Peyer's patch (tissue), 4 donors: ENCODE measurements around the gene NPNT. TPM values are rescaled to one million over a fixed set of nuclear protein-coding genes. Genes with fewer than 3 reads are reported as not detected.
A peak's percentile ranks its signal among the peaks of the same experiment; 100 is the strongest.

Experiments used
- DNase-seq, 3 donors: peaks; one replicate each; pipeline ENCODE4 v3.0.0-alpha.2; 2017 to 2019
- H3K27ac ChIP-seq, 4 donors: fragments of 200-600 bp; sonication (generic); one replicate each; pipeline ENCODE4 v1.5.1; 2016 to 2019
- H3K27me3 ChIP-seq, 2 donors: fragments of 200-600 bp; sonication (generic); one replicate each; pipeline ENCODE4 v1.5.1; 2019
- H3K36me3 ChIP-seq, 3 donors: fragments of 200-600 bp; sonication (generic); one replicate each; pipeline ENCODE4 v1.5.1; 2016 to 2019
- H3K4me1 ChIP-seq, 4 donors: fragments of 200-600 bp; sonication (generic); one replicate each; pipeline ENCODE4 v1.5.1; 2016 to 2019
- H3K4me3 ChIP-seq, 4 donors: fragments of 200-600 bp; sonication (generic); 1 replicate in 3 of 4; 2 replicates in 1 of 4; pipeline ENCODE4 v1.5.1; 2016 to 2019; ENCODE audit warnings: mild to moderate bottlenecking in 1 of 4
- H3K9me3 ChIP-seq, 4 donors: fragments of 200-600 bp; sonication (generic); one replicate each; pipeline ENCODE4 v1.5.1; 2016 to 2019; ENCODE audit warnings: mild to moderate bottlenecking in 1 of 4
- POLR2A ChIP-seq, 2 donors: fragments of 450-650 bp; IDR thresholded peaks; one replicate each; pipeline ENCODE4 v1.5.1; 2017; ENCODE audit warnings: antibody characterized with exemption in 2 of 2, mild to moderate bottlenecking in 2 of 2, moderate library complexity in 2 of 2
- total RNA-seq, 4 donors: library from RNA; depleted of rRNA; stranded (reverse); fragments of >200 nt; gene quantifications; one replicate each; pipeline ENCODE4 v1.1.0, GENCODE V29; 2016
- TF ChIP-seq, protein P1 (sequence below), 6 experiments: fragments of 450-650 bp in 4 of 6; fragments of 200-600 bp in 2 of 6; sonication (generic) in 1 of 6; IDR thresholded peaks; one replicate each; pipeline ENCODE4 v1.5.1; 2017 to 2019; ENCODE audit warnings: antibody characterized with exemption in 6 of 6, mild to moderate bottlenecking in 3 of 6, moderate library complexity in 1 of 6

Gene NPNT
- total RNA-seq, 4 donors from 2014 or later: 19.8 to 84.2 (median 58.3) TPM

DNA sequence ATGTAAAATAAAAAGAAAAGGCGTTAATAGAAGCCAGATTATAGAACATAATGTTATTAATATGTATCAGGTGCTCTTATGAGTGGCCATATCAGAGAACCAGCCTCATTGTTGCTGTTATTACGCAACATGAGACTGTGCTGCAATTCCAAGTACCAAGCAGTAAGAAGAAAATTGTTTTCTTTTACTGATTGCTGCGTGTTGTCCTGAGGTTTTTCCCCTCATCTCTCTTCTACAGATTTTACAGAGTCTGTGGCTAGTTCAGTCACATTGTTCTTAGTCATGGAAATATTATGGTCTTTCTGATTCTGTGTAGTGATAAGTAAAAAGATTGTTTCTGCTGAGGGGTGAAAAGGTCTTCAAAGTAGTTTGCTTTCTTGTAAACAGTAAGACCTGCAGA is 55.9 kb downstream of the NPNT start:
- Histone ChIP-seq H3K4me3 (no peak overlapping the region), H3K27me3 (no peaks in the 10 kb centered on the region), H3K36me3 (peaks cover 0 to 5% (median 0%) of the 10 kb centered on the region in 3 donors), H3K27ac (no peak overlapping the region), H3K4me1 (no peaks in the 10 kb centered on the region), H3K9me3 (no peaks in the 10 kb centered on the region)
- DNase-seq: no peak
- no peak for TF ChIP-seq POLR2A (IDR thresholded peaks at IDR 0.05)
- TF ChIP-seq, protein P1, sequence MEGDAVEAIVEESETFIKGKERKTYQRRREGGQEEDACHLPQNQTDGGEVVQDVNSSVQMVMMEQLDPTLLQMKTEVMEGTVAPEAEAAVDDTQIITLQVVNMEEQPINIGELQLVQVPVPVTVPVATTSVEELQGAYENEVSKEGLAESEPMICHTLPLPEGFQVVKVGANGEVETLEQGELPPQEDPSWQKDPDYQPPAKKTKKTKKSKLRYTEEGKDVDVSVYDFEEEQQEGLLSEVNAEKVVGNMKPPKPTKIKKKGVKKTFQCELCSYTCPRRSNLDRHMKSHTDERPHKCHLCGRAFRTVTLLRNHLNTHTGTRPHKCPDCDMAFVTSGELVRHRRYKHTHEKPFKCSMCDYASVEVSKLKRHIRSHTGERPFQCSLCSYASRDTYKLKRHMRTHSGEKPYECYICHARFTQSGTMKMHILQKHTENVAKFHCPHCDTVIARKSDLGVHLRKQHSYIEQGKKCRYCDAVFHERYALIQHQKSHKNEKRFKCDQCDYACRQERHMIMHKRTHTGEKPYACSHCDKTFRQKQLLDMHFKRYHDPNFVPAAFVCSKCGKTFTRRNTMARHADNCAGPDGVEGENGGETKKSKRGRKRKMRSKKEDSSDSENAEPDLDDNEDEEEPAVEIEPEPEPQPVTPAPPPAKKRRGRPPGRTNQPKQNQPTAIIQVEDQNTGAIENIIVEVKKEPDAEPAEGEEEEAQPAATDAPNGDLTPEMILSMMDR (IDR thresholded peaks at IDR 0.05): no peak

DNA sequence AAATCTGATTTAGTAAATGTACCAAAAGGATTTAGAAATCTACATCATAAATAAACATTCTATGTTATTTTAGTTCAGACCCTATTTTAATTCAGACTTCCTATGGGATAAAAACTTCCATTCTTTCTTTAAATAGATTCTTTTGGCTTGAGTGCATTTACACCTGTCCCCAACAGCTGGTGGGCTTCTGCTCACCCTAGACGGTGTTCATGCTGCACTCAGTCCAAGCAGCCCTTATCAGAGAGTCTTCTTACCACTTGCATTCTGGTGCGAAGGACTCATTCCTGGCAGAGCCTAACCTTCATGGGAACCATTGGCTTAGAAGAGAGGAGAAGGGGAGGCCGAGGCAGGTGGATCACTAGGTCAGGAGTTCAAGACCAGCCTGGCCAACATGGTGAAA is 57.3 kb downstream of the NPNT start:
- TF ChIP-seq POLR2A (IDR thresholded peaks at IDR 0.05): no peak
- TF ChIP-seq, protein P1 (IDR thresholded peaks at IDR 0.05): no peak
- no peak for DNase-seq
- no peaks in the 10 kb centered on the region for H3K9me3 ChIP-seq
- H3K27ac ChIP-seq: no peak overlapping the region
- H3K4me1 ChIP-seq: peaks cover 0 to 5% (median 0%) of the 10 kb centered on the region in 4 donors
- H3K36me3 ChIP-seq: no peaks in the 10 kb centered on the region
- no peak overlapping the region for H3K4me3 ChIP-seq
- H3K27me3 ChIP-seq: no peaks in the 10 kb centered on the region

DNA sequence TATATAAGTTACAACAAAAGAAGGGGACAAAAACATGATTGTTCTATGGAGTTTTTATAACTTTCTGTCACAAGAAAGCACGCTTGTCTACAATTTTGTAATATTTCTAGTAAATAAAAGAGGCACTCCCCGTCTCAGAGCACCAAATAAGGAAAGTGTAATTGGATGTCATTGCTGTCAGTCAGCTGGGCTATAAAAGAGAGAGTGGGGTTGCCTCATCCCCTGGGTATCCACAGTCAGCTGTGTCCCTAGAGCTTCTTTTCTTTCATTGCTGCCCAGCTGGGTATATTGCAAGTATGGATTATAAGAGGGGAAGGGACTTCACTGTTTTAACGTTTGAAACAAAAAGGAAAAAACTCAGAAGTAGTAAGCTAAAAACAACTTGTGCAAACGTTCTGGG is 61.3 kb downstream of the NPNT start:
- TF ChIP-seq POLR2A (IDR thresholded peaks at IDR 0.05): no peak
- TF ChIP-seq, protein P1 (IDR thresholded peaks at IDR 0.05): no peak
- no peak for DNase-seq
- Histone ChIP-seq H3K4me3 (no peak overlapping the region), H3K27me3 (no peaks in the 10 kb centered on the region), H3K36me3 (peaks cover 0 to 4% (median 0%) of the 10 kb centered on the region in 3 donors), H3K27ac (no peak overlapping the region), H3K9me3 (no peaks in the 10 kb centered on the region), H3K4me1 (peaks cover 0 to 5% (median 0%) of the 10 kb centered on the region in 4 donors)

DNA sequence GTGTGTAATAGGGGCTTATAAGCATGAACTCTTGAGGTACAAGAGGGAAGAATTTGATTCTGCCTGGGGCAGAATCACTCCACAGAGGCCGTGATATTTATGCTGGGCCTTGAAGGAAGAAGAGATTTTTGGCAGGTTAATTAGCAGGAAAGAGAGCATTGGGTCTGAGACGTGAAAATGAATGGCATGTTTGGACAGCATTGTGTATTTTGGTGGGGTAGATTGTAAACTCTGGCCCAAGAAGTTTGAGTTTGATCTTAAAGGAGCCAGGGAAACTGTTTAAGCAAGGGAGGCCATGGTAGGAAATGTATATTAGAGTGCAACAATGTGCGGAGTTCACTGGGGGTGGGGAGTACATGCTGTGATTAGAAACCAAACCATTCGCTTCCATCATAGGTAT is 62.4 kb downstream of the NPNT start:
- DNase-seq: no peak
- no peak overlapping the region for H3K27ac ChIP-seq

DNA sequence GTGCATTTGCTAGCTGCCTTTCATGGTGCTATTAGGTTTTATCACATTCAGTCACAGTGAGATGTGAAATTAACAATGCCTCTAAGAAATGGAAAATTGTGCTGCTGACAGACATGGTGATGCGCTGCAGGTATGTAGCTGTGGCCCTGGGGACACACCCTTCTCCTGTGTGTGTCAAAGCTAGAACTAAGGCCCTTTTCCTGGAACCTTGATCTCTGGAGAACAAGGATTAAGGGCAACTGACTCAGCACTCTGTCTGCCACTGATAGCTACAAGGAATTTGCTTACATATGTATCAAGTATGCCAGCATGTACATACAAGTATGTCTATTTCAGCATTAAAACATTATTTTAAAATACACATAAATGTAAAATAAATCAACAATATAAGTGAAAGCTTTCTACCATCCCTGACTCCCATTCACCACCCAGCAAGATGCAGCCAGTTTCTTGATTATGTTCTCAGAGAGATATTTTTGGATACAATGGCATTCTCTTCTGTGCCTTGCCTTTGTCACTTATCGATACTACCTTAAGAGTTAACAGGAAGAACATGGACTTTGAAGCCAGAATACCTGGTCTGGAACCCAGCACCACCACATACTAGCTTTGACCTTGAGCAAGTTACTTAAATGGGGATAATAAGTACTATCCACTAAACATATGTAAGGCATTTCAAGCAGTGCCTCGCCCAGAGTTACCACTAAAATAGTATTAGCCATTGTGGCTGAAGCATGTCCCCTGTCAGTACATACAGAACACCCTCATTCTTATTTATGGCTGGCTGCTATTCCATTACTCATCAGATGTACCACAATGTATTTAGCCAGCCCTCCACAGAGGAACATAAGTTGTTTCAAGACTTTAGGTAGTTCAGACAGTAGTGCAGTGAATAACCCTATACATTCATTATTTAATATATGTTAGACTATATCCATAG is 68.5 kb downstream of the NPNT start:
- H3K27ac ChIP-seq: peak overlapping the region in 1 of 4 donors; percentile 26
- TF ChIP-seq POLR2A (IDR thresholded peaks at IDR 0.05): no peak
- TF ChIP-seq, protein P1 (IDR thresholded peaks at IDR 0.05): no peak
- peak in 1 of 3 donors; percentile 51 for DNase-seq

More for the DNA sequence above, 62.4 kb downstream of the NPNT start:
- H3K36me3 ChIP-seq: peaks cover 0 to 4% (median 0%) of the 10 kb centered on the region in 3 donors
- peaks cover 0 to 5% (median 0%) of the 10 kb centered on the region in 4 donors for H3K4me1 ChIP-seq
- no peaks in the 10 kb centered on the region for H3K9me3 ChIP-seq
- TF ChIP-seq, protein P1 (IDR thresholded peaks at IDR 0.05): no peak
- no peak for TF ChIP-seq POLR2A (IDR thresholded peaks at IDR 0.05)
- no peaks in the 10 kb centered on the region for H3K27me3 ChIP-seq
- no peak overlapping the region for H3K4me3 ChIP-seq

More for the DNA sequence above, 68.5 kb downstream of the NPNT start:
- H3K9me3 ChIP-seq: no peaks in the 10 kb centered on the region
- H3K4me3 ChIP-seq: no peak overlapping the region
- peaks cover 0 to 4% (median 0%) of the 10 kb centered on the region in 3 donors for H3K36me3 ChIP-seq
- peaks cover 0 to 10% (median 0%) of the 10 kb centered on the region in 4 donors for H3K4me1 ChIP-seq
- H3K27me3 ChIP-seq: no peaks in the 10 kb centered on the region
